Measurements from ENCODE around the gene BMF.

BMF gene

GRCh38 chr15:40151991-40152390, 43.3 kb upstream of the BMF start:
- Histone ChIP-seq H3K36me3 (ENCODE audit: control insufficient read depth, low read length) (no peaks in the 10 kb centered on the region), H3K4me3 (ENCODE audit: low read length) (no peak overlapping the region), H3K27me3 (ENCODE audit: control insufficient read depth, low read length) (no peaks in the 10 kb centered on the region), H4K20me1 (ENCODE audit: control insufficient read depth, insufficient read depth, low read depth, low read length) (no peaks in the 10 kb centered on the region), H3K79me2 (ENCODE audit: control insufficient read depth, low read length) (no peaks in the 10 kb centered on the region), H3K27ac (ENCODE audit: low read depth, low read length) (no peak overlapping the region), H3K4me1 (ENCODE audit: control insufficient read depth, low read length) (peaks cover 8% of the 10 kb centered on the region), H3K9me3 (ENCODE audit: control insufficient read depth, insufficient read depth, low read length) (no peaks in the 10 kb centered on the region), H3K9me2 (replicated peaks; ENCODE audit: control insufficient read depth, low read length) (no peaks in the 10 kb centered on the region), H3K4me2 (ENCODE audit: low read length) (no peak overlapping the region), H3F3A (ENCODE audit: control insufficient read depth, insufficient read depth) (no peaks in the 10 kb centered on the region)
- TF ChIP-seq CTCF (IDR thresholded peaks at IDR 0.05; ENCODE audit: low read depth, low read length, poor library complexity, severe bottlenecking) (no peak), EZH2phosphoT487 (IDR thresholded peaks at IDR 0.05; ENCODE audit: borderline replicate concordance, low read length) (no peak)

- Histone ChIP-seq H3F3A (ENCODE audit: control insufficient read depth, insufficient read depth) (no peaks in the 10 kb centered on the region), H3K79me2 (ENCODE audit: control insufficient read depth, low read length) (no peaks in the 10 kb centered on the region), H3K4me2 (ENCODE audit: low read length) (no peak overlapping the region), H3K27me3 (ENCODE audit: control insufficient read depth, low read length) (no peaks in the 10 kb centered on the region), H3K9me3 (ENCODE audit: control insufficient read depth, insufficient read depth, low read length) (no peaks in the 10 kb centered on the region), H3K9me2 (replicated peaks; ENCODE audit: control insufficient read depth, low read length) (no peaks in the 10 kb centered on the region), H3K4me3 (ENCODE audit: low read length) (no peak overlapping the region), H3K36me3 (ENCODE audit: control insufficient read depth, low read length) (no peaks in the 10 kb centered on the region), H3K27ac (ENCODE audit: low read depth, low read length) (no peak overlapping the region), H4K20me1 (ENCODE audit: control insufficient read depth, insufficient read depth, low read depth, low read length) (no peaks in the 10 kb centered on the region), H3K4me1 (ENCODE audit: control insufficient read depth, low read length) (peaks cover 8% of the 10 kb centered on the region)
- TF ChIP-seq EZH2phosphoT487 (IDR thresholded peaks at IDR 0.05; ENCODE audit: borderline replicate concordance, low read length) = no peak
- TF ChIP-seq CTCF (IDR thresholded peaks at IDR 0.05; ENCODE audit: low read depth, low read length, poor library complexity, severe bottlenecking) = no peak
Observed at GRCh38 chr15:40151499-40151898, 42.8 kb upstream of the BMF start.

GRCh38 chr15:40150163-40150925, 41.7 kb upstream of the BMF start:
- no peaks in the 10 kb centered on the region for H3K27me3 ChIP-seq (ENCODE audit: control insufficient read depth, low read length)
- TF ChIP-seq EZH2phosphoT487 (IDR thresholded peaks at IDR 0.05; ENCODE audit: borderline replicate concordance, low read length) = no peak
- TF ChIP-seq CTCF (IDR thresholded peaks at IDR 0.05; ENCODE audit: low read depth, low read length, poor library complexity, severe bottlenecking) = no peak
- H3K79me2 ChIP-seq (ENCODE audit: control insufficient read depth, low read length) = no peaks in the 10 kb centered on the region
- H3K4me3 ChIP-seq (ENCODE audit: low read length) = no peak overlapping the region
- no peaks in the 10 kb centered on the region for H3F3A ChIP-seq (ENCODE audit: control insufficient read depth, insufficient read depth)
- no peaks in the 10 kb centered on the region for H3K36me3 ChIP-seq (ENCODE audit: control insufficient read depth, low read length)
- peaks cover 2% of the 10 kb centered on the region for H3K4me1 ChIP-seq (ENCODE audit: control insufficient read depth, low read length)
- H3K9me2 ChIP-seq (replicated peaks; ENCODE audit: control insufficient read depth, low read length) = no peaks in the 10 kb centered on the region
- H3K9me3 ChIP-seq (ENCODE audit: control insufficient read depth, insufficient read depth, low read length) = no peaks in the 10 kb centered on the region
- H3K27ac ChIP-seq (ENCODE audit: low read depth, low read length) = no peak overlapping the region
- H3K4me2 ChIP-seq (ENCODE audit: low read length) = no peak overlapping the region
- H4K20me1 ChIP-seq (ENCODE audit: control insufficient read depth, insufficient read depth, low read depth, low read length) = no peaks in the 10 kb centered on the region

Measured in DOHH2 (cell line).